HCT116 (cell line): ENCODE measurements around the gene NUDT14. TPM values are rescaled to one million over a fixed set of nuclear protein-coding genes. Genes with fewer than 3 reads are reported as not detected.

Source experiments
- ATAC-seq: fragments of 200-7000 bp; cut with Tn5 transposase; 2 replicates; pipeline ENCODE4 v1.9.1; 2020; ENCODE audit warnings: mild to moderate bottlenecking, moderate library complexity
- BruUV-seq: library from RNA; stranded (reverse); fragments of 400-500 nt; replicated peaks from 2 replicates; lab custom pipeline; 2021; lab: Mats Ljungman, UMichigan
- CTCF ChIA-PET: fragments of 300-600 bp; sonication (Branson Sonifier 250); formaldehyde crosslinking; loops from one replicate; lab custom pipeline; 2021; ENCODE audit warnings: antibody characterized with exemption; lab: Charles Lee
- POLR2A ChIA-PET: fragments of 300-600, 350-600 bp; sonication (Branson Sonifier 250); formaldehyde crosslinking; loops from one replicate; lab custom pipeline; 2021; ENCODE audit warnings: antibody characterized with exemption; lab: Charles Lee
- RAD21 ChIA-PET, 2 experiments: fragments of 300-600 bp; sonication (Branson Sonifier 250); formaldehyde crosslinking; loops; one replicate each; lab custom pipeline; 2023; ENCODE audit warnings: low total read pairs in 2 of 2; ENCODE audit not compliant: uncharacterized antibody in 2 of 2, unreplicated experiment in 2 of 2, low non-redundant PET in 1 of 2; lab: Charles Lee
- DNase-seq: peaks from one replicate; pipeline ENCODE4 v3.0.0-alpha.2; 2010; ENCODE audit warnings: low read depth, low spot score
- H2AFZ ChIP-seq: fragments of 200-600 bp; shearing (Covaris generic), sonication (generic); 2 replicates; pipeline ENCODE4 v1.6.1; 2017; ENCODE audit warnings: low read depth, mixed run types, mixed read lengths, antibody characterized with exemption, low read length; ENCODE audit not compliant: poor library complexity, severe bottlenecking
- H3K27ac ChIP-seq: 2 replicates; pipeline ENCODE4 v1.5.1; 2012; ENCODE audit warnings: low read depth, low read length
- H3K27me3 ChIP-seq: fragments of 200-600 bp; sonication (generic); 2 replicates; pipeline ENCODE4 v1.6.1; 2016; ENCODE audit warnings: mixed run types, low read length, mixed read lengths; ENCODE audit not compliant: insufficient read depth
- H3K36me3 ChIP-seq, 2 experiments: fragments of 200-500 bp in 1 of 2; fragments of 200-600 bp in 1 of 2; sonication (Bioruptor generic) in 1 of 2; sonication (generic) in 1 of 2; 2 replicates each; pipeline versions ENCODE4 v1.5.1 to v1.6.1; 2014 to 2016; ENCODE audit warnings: low read length in 2 of 2, inconsistent platforms in 1 of 2, mixed read lengths in 1 of 2, mixed run types in 1 of 2; ENCODE audit not compliant: insufficient read depth in 2 of 2, control insufficient read depth in 1 of 2
- H3K4me1 ChIP-seq, 2 experiments: fragments of 200-600 bp in 1 of 2; sonication (generic) in 1 of 2; 2 replicates each; pipeline versions ENCODE4 v1.5.1 to v1.6.1; 2012 to 2017; ENCODE audit warnings: low read length in 2 of 2, inconsistent platforms in 1 of 2, mild to moderate bottlenecking in 1 of 2, mixed read lengths in 1 of 2, mixed run types in 1 of 2, moderate library complexity in 1 of 2; ENCODE audit not compliant: insufficient read depth in 2 of 2, control insufficient read depth in 1 of 2
- H3K4me2 ChIP-seq: fragments of 200-600 bp; sonication (generic); 2 replicates; pipeline ENCODE4 v1.6.1; 2017; ENCODE audit warnings: mixed run types, low read length, mixed read lengths
- H3K4me3 ChIP-seq, 2 experiments: fragments of 200-600 bp in 1 of 2; sonication (generic) in 1 of 2; replicated peaks in 1 of 2; 2 replicates each; pipeline ENCODE4 v1.5.1; 2011 to 2016; ENCODE audit warnings: low read length in 2 of 2, control low read depth in 1 of 2, low read depth in 1 of 2, mild to moderate bottlenecking in 1 of 2, mixed read lengths in 1 of 2, mixed run types in 1 of 2
- H3K79me2 ChIP-seq: fragments of 200-600 bp; sonication (generic); 2 replicates; pipeline ENCODE4 v1.6.1; 2017; ENCODE audit warnings: mild to moderate bottlenecking, mixed run types, low read length, moderate library complexity, mixed read lengths; ENCODE audit not compliant: insufficient read depth
- H3K9ac ChIP-seq: fragments of 200-600 bp; sonication (generic); 2 replicates; pipeline ENCODE4 v1.6.1; 2016; ENCODE audit warnings: low read length, mixed read lengths
- H3K9me2 ChIP-seq: fragments of 200-600 bp; sonication (generic), shearing (Covaris generic); 2 replicates; pipeline ENCODE4 v1.6.1; 2017; ENCODE audit warnings: mixed run types, mild to moderate bottlenecking, moderate library complexity; ENCODE audit not compliant: insufficient read depth
- H3K9me3 ChIP-seq, 2 experiments: fragments of 200-500 bp in 1 of 2; fragments of 200-600 bp in 1 of 2; sonication (Bioruptor generic) in 1 of 2; sonication (generic) in 1 of 2; 2 replicates each; pipeline ENCODE4 v1.6.1; 2014 to 2017; ENCODE audit warnings: low read length in 2 of 2, mixed read lengths in 2 of 2, inconsistent platforms in 1 of 2, low read depth in 1 of 2, mild to moderate bottlenecking in 1 of 2, mixed run types in 1 of 2, moderate library complexity in 1 of 2; ENCODE audit not compliant: control insufficient read depth in 1 of 2, insufficient read depth in 1 of 2
- H4K20me1 ChIP-seq: fragments of 200-600 bp; sonication (generic), shearing (Covaris generic); 2 replicates; pipeline ENCODE4 v1.6.1; 2017; ENCODE audit warnings: mixed run types, mild to moderate bottlenecking, moderate library complexity; ENCODE audit not compliant: insufficient read depth
- EGR1 ChIP-seq: IDR thresholded peaks from 2 replicates; pipeline ENCODE4 v1.6.1; 2012; ENCODE audit warnings: low read depth
- FOSL1 ChIP-seq: IDR thresholded peaks from 2 replicates; pipeline ENCODE4 v1.6.1; 2012; ENCODE audit warnings: low read depth
- YY1 ChIP-seq: IDR thresholded peaks from 2 replicates; pipeline ENCODE4 v1.6.1; 2011; ENCODE audit warnings: low read length, low read depth, moderate library complexity, mild to moderate bottlenecking; ENCODE audit not compliant: insufficient replicate concordance; ENCODE audit errors: extremely low read depth
- intact Hi-C: fragments of 100-400 bp; cut with micrococcal nuclease; formaldehyde crosslinking; loops from 2 replicates; pipeline ENCODE4 v1.10.0; 2022
- microRNA-seq: library from miRNA; unstranded; fragments of <30 nt; microRNA quantifications from one replicate; pipeline ENCODE4, GENCODE V29; 2016; ENCODE audit warnings: borderline number of aligned reads
- total RNA-seq: library from RNA; stranded (reverse); gene quantifications from one replicate; pipeline ENCODE4 v1.2.1, GENCODE V29; 2021; ENCODE audit not compliant: unreplicated experiment

The NUDT14 gene
- total RNA-seq, 1 experiment from 2014 or later, result 56.1 TPM

- Histone ChIP-seq H3K36me3 (no peaks in the 10 kb centered on the region), H3K27me3 (no peaks in the 10 kb centered on the region), H4K20me1 (no peaks in the 10 kb centered on the region)
- CTCF ChIA-PET, result no interaction called here
- TF ChIP-seq FOSL1, result no peak
- no peak for TF ChIP-seq YY1
- no peak for TF ChIP-seq EGR1
- TF ChIP-seq, all 23 proteins: peak for 0
- Histone ChIP-seq H3K4me1 (peaks cover 3 to 10% of the 10 kb centered on the region in 2 experiments; a peak in 2 of 4 replicates), H3K9ac (no peak overlapping the region), H3K9me3 (peaks cover 4 to 17% of the 10 kb centered on the region in 2 experiments; a peak in 2 of 4 replicates), H3K9me2 (no peaks in the 10 kb centered on the region), H2AFZ (no peak overlapping the region), H3K4me2 (no peak overlapping the region), H3K4me3 (no peak overlapping the region), H3K27ac (no peak overlapping the region), H3K79me2 (no peaks in the 10 kb centered on the region)
- no peak for ATAC-seq
- POLR2A ChIA-PET, result no interaction called here
- BruUV-seq, result no TSS peak
- RAD21 ChIA-PET, result no interaction called here
- intact Hi-C loops, result no loop called here
- DNase-seq, result no peak
Observed at GRCh38 chr14:105123064-105123665, 57.9 kb downstream of the NUDT14 start.

Small RNA genes within 50 kb of the gene (microRNA-seq; reads per million reads assigned to microRNA genes)
- gene MIR6765, result 2.4 reads per million

Other genes starting within 250 kb of the NUDT14 start
- gene AHNAK2, start 202.9 kb downstream of the NUDT14 start, total RNA-seq, result 45.0 TPM
- gene CLBA1, start 195.5 kb downstream of the NUDT14 start, total RNA-seq, result 14.8 TPM
- gene CDCA4, start 160.2 kb downstream of the NUDT14 start, total RNA-seq, result 62.4 TPM
- gene GPR132, start 115.9 kb downstream of the NUDT14 start, total RNA-seq, result 0.10 TPM
- gene JAG2, start 12.5 kb downstream of the NUDT14 start, total RNA-seq, result 85.9 TPM
- gene BTBD6, start 67.2 kb upstream of the NUDT14 start, total RNA-seq, result 35.9 TPM
- 41.2 TPM for gene BRF1, start 119.7 kb upstream of the NUDT14 start, total RNA-seq
- gene PACS2, start 133.4 kb upstream of the NUDT14 start, total RNA-seq, result 75.5 TPM
- gene TEX22, start 217.2 kb upstream of the NUDT14 start, total RNA-seq, result 3.8 TPM
- 229 TPM for gene MTA1, start 238.5 kb upstream of the NUDT14 start, total RNA-seq